ENCODE data around the gene NUAK2. TPM values are rescaled to one million over a fixed set of nuclear protein-coding genes. Genes with fewer than 3 reads are reported as not detected.

NUAK2 gene
- total RNA-seq, 1 donor from 2014 or later = 13.5 TPM

- peaks cover 24% of the 10 kb centered on the region for H3K4me1 Mint-ChIP-seq (ENCODE audit: unreplicated experiment)
- H3K27me3 Mint-ChIP-seq = peaks cover 17% of the 10 kb centered on the region
- no peaks in the 10 kb centered on the region for H3K9me3 Mint-ChIP-seq
- no peak for DNase-seq (ENCODE audit: extremely low spot score, unreplicated experiment)
- H3K27ac Mint-ChIP-seq = no peak overlapping the region
- TF ChIP-seq CTCF (conservative IDR thresholded peaks at IDR 0.05) = no peak
- no peak overlapping the region for H3K4me3 Mint-ChIP-seq
- H3K36me3 Mint-ChIP-seq = no peaks in the 10 kb centered on the region
Observed at GRCh38 chr1:205360891-205361290, 39.3 kb upstream of the NUAK2 start.

GRCh38 chr1:205359771-205360565 lies 38.4 kb upstream of the NUAK2 start:
- DNase-seq (ENCODE audit: extremely low spot score, unreplicated experiment) = no peak
- Mint-ChIP-seq H3K36me3 (no peaks in the 10 kb centered on the region), H3K4me1 (ENCODE audit: unreplicated experiment) (peaks cover 24% of the 10 kb centered on the region), H3K27me3 (peaks cover 17% of the 10 kb centered on the region), H3K9me3 (no peaks in the 10 kb centered on the region), H3K4me3 (no peak overlapping the region), H3K27ac (no peak overlapping the region)
- TF ChIP-seq CTCF (conservative IDR thresholded peaks at IDR 0.05) = no peak

- H3K9me3 Mint-ChIP-seq = no peaks in the 10 kb centered on the region
- H3K27me3 Mint-ChIP-seq = peaks cover 17% of the 10 kb centered on the region
- TF ChIP-seq CTCF (conservative IDR thresholded peaks at IDR 0.05) = no peak
- H3K27ac Mint-ChIP-seq = no peak overlapping the region
- no peak for DNase-seq (ENCODE audit: extremely low spot score, unreplicated experiment)
- no peak overlapping the region for H3K4me3 Mint-ChIP-seq
- no peaks in the 10 kb centered on the region for H3K36me3 Mint-ChIP-seq
- H3K4me1 Mint-ChIP-seq (ENCODE audit: unreplicated experiment) = peaks cover 31% of the 10 kb centered on the region
Observed at GRCh38 chr1:205358579-205358978, 37.0 kb upstream of the NUAK2 start.

GRCh38 chr1:205357567-205357966 lies 36.0 kb upstream of the NUAK2 start:
- H3K4me3 Mint-ChIP-seq = no peak overlapping the region
- H3K27ac Mint-ChIP-seq = no peak overlapping the region

DNA sequence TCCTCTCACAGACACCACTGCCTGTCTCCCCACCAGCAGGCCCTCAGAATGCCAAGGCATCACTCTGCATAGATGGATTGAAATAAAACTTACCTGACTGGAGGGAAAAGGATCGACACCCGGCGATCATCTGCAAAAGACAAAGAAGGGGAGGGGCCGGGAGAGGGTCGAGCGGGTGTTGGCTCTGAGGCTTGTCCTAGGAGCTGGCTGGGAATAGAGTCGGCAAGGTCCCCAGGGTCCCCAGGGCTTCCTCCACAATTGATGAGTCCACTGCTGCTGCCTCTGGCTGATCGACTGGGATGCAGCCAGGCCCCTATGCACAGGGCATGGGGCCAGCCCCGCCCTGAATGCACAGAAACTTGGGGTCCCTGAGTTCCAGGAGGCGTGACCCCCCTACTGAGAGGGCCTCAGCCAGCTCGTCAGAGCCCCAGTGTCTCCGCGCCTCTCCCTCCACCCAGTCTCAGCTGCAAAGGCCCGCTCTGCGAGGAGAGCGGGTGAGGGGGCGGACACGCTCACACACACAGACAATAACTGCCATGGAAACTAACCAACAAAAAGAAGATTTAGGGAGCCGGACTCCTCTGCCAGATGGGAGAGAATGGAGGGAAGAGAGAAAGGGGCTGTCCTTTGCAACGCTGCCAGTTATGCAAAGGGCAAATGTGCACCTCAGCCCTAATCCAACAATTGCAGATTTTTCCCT lies 35.0 kb upstream of the NUAK2 start, which contains the start of gene KLHDC8A:
KLHDC8A (minus strand) TSS at position 483 of the 700 bp plus-strand sequence. CDS start 13,318 bp downstream, outside the sequence.
- peak within 1 kb of the TSS; percentile 23 for H3K27ac Mint-ChIP-seq
- TF ChIP-seq CTCF (conservative IDR thresholded peaks at IDR 0.05) = no peak
- peaks cover 40% of the 10 kb centered on the region for H3K4me1 Mint-ChIP-seq (ENCODE audit: unreplicated experiment)
- H3K4me3 Mint-ChIP-seq = peak within 1 kb of the TSS; percentile 2
- H3K27me3 Mint-ChIP-seq = peaks cover 13% of the 10 kb centered on the region
- DNase-seq (ENCODE audit: extremely low spot score, unreplicated experiment) = no peak
- H3K36me3 Mint-ChIP-seq = no peaks in the 10 kb centered on the region
- no peaks in the 10 kb centered on the region for H3K9me3 Mint-ChIP-seq

More at GRCh38 chr1:205357567-205357966, 36.0 kb upstream of the NUAK2 start:
- H3K4me1 Mint-ChIP-seq (ENCODE audit: unreplicated experiment) = peaks cover 34% of the 10 kb centered on the region
- peaks cover 17% of the 10 kb centered on the region for H3K27me3 Mint-ChIP-seq
- no peaks in the 10 kb centered on the region for H3K9me3 Mint-ChIP-seq
- no peak for TF ChIP-seq CTCF (conservative IDR thresholded peaks at IDR 0.05)
- no peak for DNase-seq (ENCODE audit: extremely low spot score, unreplicated experiment)
- H3K36me3 Mint-ChIP-seq = no peaks in the 10 kb centered on the region

Data from type B pancreatic cell (in vitro differentiated cells).